Fibroblast of lung (primary cell): ENCODE measurements around the gene CD1C. TPM values are rescaled to one million over a fixed set of nuclear protein-coding genes. Genes with fewer than 3 reads are reported as not detected.

ENCODE experiments used
- DNase-seq, 2 donors: peaks; one replicate each; pipeline versions ENCODE4 v3.0.0 to v3.0.0-alpha.2; 2010; ENCODE audit warnings: low read depth in 2 of 2
- H2AFZ ChIP-seq: 2 replicates; pipeline ENCODE4 v1.5.1; 2012; ENCODE audit warnings: low read length, control low read depth, inconsistent platforms
- H3K27ac ChIP-seq: 2 replicates; pipeline ENCODE4 v1.5.1; 2011; ENCODE audit warnings: low read length, control low read depth; ENCODE audit not compliant: insufficient read depth
- H3K27me3 ChIP-seq: 2 replicates; pipeline ENCODE4 v1.5.1; 2011; ENCODE audit warnings: mild to moderate bottlenecking, low read length; ENCODE audit not compliant: control insufficient read depth, insufficient read depth
- H3K36me3 ChIP-seq: 2 replicates; pipeline ENCODE4 v1.5.1; 2011; ENCODE audit warnings: low read length; ENCODE audit not compliant: control insufficient read depth, insufficient read depth
- H3K4me1 ChIP-seq: 2 replicates; pipeline ENCODE4 v1.5.1; 2011; ENCODE audit warnings: low read length; ENCODE audit not compliant: control insufficient read depth, insufficient read depth; ENCODE audit errors: extremely low read depth
- H3K4me2 ChIP-seq: 2 replicates; pipeline ENCODE4 v1.5.1; 2011; ENCODE audit warnings: low read length, control low read depth; ENCODE audit not compliant: insufficient read depth; ENCODE audit errors: extremely low read depth
- H3K4me3 ChIP-seq, 4 experiments: fragments of 200-600 bp in 1 of 4; sonication (generic) in 1 of 4; replicated peaks in 1 of 4; 2 replicates each; pipeline ENCODE4 v1.5.1; 2011 to 2016; ENCODE audit warnings: low read length in 4 of 4, low read depth in 3 of 4, mild to moderate bottlenecking in 3 of 4, control low read depth in 2 of 4, inconsistent platforms in 1 of 4, mixed read lengths in 1 of 4; ENCODE audit not compliant: insufficient read depth in 1 of 4; ENCODE audit errors: control extremely low read depth in 1 of 4
- H3K79me2 ChIP-seq: 2 replicates; pipeline ENCODE4 v1.5.1; 2012; ENCODE audit warnings: mild to moderate bottlenecking, low read length, inconsistent platforms; ENCODE audit not compliant: control insufficient read depth, insufficient read depth
- H3K9ac ChIP-seq: 2 replicates; pipeline ENCODE4 v1.5.1; 2011; ENCODE audit warnings: mild to moderate bottlenecking, low read length, control low read depth; ENCODE audit not compliant: insufficient read depth
- H3K9me3 ChIP-seq: 2 replicates; pipeline ENCODE4 v1.5.1; 2012; ENCODE audit warnings: low read depth, low read length; ENCODE audit not compliant: control insufficient read depth, insufficient read depth
- H4K20me1 ChIP-seq: 2 replicates; pipeline ENCODE4 v1.5.1; 2011; ENCODE audit warnings: low read length; ENCODE audit not compliant: control insufficient read depth, insufficient read depth; ENCODE audit errors: extremely low read depth
- EZH2 ChIP-seq: IDR thresholded peaks from 2 replicates; pipeline ENCODE4 v1.5.1; 2012; ENCODE audit warnings: low read length, control low read depth, mild to moderate bottlenecking; ENCODE audit errors: missing control alignments
- polyA plus RNA-seq, 2 donors: library from polyadenylated mRNA; depleted of rRNA in 1 of 2; stranded (reverse) in 1 of 2; unstranded in 1 of 2; fragments of >200 nt; gene quantifications; 2 replicates each; pipeline ENCODE4 v1.2.1, GENCODE V29; 2011 to 2012; ENCODE audit warnings: missing spikeins in 1 of 2
- total RNA-seq: library from RNA; depleted of rRNA; stranded (reverse); fragments of >200 nt; gene quantifications from 2 replicates; pipeline ENCODE4 v1.2.1, GENCODE V29; 2014
- TF ChIP-seq, protein P1 (sequence below), 2 donors: IDR thresholded peaks in 1 of 2; conservative IDR thresholded peaks in 1 of 2; 1 replicate in 1 of 2; 2 replicates in 1 of 2; pipeline ENCODE4 v1.5.1; 2011 to 2012; ENCODE audit warnings: low read length in 2 of 2, control low read depth in 1 of 2, inconsistent platforms in 1 of 2, low read depth in 1 of 2, mild to moderate bottlenecking in 1 of 2

The CD1C gene
- total and polyA plus RNA-seq, 2 donors (not counting 1 experiment from before 2014, with no cell fraction given): not detected

DNA sequence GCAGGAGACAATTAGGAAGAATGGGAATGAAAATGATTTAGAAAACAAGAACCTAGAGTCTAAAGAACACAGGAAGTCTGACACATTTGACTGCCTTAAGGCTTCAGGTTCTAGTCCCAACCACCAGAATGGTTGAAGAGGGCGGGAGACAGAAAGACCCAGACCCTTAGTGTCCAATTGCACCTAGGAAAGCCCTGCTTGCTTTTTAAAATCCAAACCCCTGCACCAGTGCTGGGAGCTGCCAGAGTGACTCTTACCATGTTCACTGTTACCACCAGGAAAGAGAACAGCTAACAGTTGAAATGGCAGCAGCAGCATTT lies 41.3 kb downstream of the CD1C start:
- Histone ChIP-seq H3K27me3 (no peaks in the 10 kb centered on the region), H3K27ac (no peak overlapping the region), H4K20me1 (no peaks in the 10 kb centered on the region), H3K36me3 (no peaks in the 10 kb centered on the region), H3K9ac (no peak overlapping the region), H3K4me2 (no peak overlapping the region), H3K4me1 (no peaks in the 10 kb centered on the region), H2AFZ (no peak overlapping the region), H3K9me3 (no peaks in the 10 kb centered on the region), H3K79me2 (no peaks in the 10 kb centered on the region), H3K4me3 (no peak overlapping the region)
- TF ChIP-seq EZH2: no peak
- TF ChIP-seq, protein P1, sequence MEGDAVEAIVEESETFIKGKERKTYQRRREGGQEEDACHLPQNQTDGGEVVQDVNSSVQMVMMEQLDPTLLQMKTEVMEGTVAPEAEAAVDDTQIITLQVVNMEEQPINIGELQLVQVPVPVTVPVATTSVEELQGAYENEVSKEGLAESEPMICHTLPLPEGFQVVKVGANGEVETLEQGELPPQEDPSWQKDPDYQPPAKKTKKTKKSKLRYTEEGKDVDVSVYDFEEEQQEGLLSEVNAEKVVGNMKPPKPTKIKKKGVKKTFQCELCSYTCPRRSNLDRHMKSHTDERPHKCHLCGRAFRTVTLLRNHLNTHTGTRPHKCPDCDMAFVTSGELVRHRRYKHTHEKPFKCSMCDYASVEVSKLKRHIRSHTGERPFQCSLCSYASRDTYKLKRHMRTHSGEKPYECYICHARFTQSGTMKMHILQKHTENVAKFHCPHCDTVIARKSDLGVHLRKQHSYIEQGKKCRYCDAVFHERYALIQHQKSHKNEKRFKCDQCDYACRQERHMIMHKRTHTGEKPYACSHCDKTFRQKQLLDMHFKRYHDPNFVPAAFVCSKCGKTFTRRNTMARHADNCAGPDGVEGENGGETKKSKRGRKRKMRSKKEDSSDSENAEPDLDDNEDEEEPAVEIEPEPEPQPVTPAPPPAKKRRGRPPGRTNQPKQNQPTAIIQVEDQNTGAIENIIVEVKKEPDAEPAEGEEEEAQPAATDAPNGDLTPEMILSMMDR (conservative IDR thresholded peaks at IDR 0.05 in 1 of 2, IDR thresholded peaks at IDR 0.05 in 1 of 2; ENCODE audit: low read depth in 1 of 2, low read length in 2 of 2): no peak
- DNase-seq: no peak

DNA sequence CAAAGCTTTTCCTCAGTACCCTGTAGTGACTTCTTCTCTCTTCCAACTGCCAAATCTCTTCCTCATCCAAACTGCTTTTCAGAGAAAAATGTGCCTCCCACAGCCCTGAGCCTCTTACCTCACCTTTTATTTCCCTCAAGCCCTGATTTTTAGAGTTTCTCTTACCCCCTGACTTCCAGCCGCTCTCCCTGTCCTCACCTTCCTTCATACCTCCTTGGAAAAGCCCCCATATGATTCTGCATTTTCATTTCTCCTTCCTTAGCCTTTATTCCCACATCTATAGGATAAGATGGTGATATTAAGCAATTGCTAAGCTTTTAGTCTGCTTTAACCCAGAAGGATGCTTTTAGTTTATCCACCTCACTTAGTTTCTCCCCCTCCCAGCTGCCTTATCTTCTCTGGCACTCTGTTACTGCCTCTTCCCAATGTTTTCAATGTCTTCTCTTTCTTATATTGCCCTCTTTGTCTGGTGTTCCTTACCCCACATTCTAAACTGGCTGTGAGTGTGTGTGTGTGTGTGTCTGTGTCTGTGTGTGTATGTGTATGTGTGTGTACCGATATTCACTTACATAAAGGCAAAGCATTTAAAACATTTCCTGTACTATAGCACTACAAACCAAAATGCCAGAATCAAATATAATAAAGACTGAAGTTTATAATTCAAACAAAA lies 41.9 kb downstream of the CD1C start, which contains the start of gene CD1B:
TSS of gene CD1B (minus strand) at position 51 of the 670 bp plus-strand sequence. CDS start 108 bp downstream, outside the sequence.
- no peak for TF ChIP-seq EZH2
- TF ChIP-seq, protein P1 (conservative IDR thresholded peaks at IDR 0.05 in 1 of 2, IDR thresholded peaks at IDR 0.05 in 1 of 2; ENCODE audit: low read depth in 1 of 2, low read length in 2 of 2): no peak
- no peak within 1 kb of the TSS for H3K4me3 ChIP-seq
- H3K27ac ChIP-seq: no peak within 1 kb of the TSS
- no peaks in the 10 kb centered on the region for H4K20me1 ChIP-seq
- H3K4me2 ChIP-seq: no peak within 1 kb of the TSS
- H3K4me1 ChIP-seq: no peaks in the 10 kb centered on the region
- H3K36me3 ChIP-seq: no peaks in the 10 kb centered on the region
- no peaks in the 10 kb centered on the region for H3K27me3 ChIP-seq
- H3K9ac ChIP-seq: no peak within 1 kb of the TSS
- no peak within 1 kb of the TSS for H2AFZ ChIP-seq
- no peaks in the 10 kb centered on the region for H3K79me2 ChIP-seq
- DNase-seq: no peak
- no peaks in the 10 kb centered on the region for H3K9me3 ChIP-seq

DNA sequence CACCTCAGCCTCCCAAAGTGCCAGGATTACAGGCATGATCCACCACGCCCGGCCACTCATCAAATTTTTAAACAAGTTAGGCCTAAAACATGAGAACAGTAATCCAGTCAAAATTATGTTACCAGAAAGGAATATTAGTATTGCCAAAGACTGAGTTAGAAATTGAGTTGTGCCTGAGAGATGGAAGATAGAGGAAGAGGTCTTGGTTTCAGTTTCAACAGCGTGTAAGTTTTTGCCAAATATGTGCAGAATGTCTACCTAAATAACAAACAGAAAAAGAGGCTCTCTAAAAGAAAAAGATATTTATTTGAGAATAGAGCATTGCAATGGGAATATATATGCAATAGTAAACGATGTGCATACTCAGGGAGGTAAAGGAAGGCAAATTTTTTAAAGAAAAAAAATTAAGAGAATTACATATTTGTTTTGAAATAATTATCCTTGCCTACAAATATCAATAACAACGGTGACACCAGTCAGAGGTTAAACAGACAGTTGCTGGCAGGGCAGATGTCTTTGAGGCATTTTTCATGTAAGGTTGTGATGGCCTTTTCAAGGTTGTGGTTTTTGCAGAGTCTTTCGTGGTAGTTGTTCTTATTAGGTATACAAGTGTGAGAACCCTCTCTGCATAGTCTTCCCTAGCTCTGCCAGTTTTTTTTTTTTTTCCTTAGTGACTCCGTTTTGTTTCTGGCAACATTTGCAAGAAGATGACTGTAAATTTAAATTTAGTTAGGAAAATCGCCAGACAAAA lies 43.9 kb downstream of the CD1C start:
- no peaks in the 10 kb centered on the region for H3K36me3 ChIP-seq
- no peaks in the 10 kb centered on the region for H3K79me2 ChIP-seq
- no peak overlapping the region for H2AFZ ChIP-seq
- H3K9ac ChIP-seq: no peak overlapping the region
- no peaks in the 10 kb centered on the region for H3K27me3 ChIP-seq
- no peak for TF ChIP-seq EZH2
- TF ChIP-seq, protein P1 (conservative IDR thresholded peaks at IDR 0.05 in 1 of 2, IDR thresholded peaks at IDR 0.05 in 1 of 2; ENCODE audit: low read depth in 1 of 2, low read length in 2 of 2): no peak
- H3K4me2 ChIP-seq: no peak overlapping the region
- H3K9me3 ChIP-seq: no peaks in the 10 kb centered on the region
- H3K4me1 ChIP-seq: no peaks in the 10 kb centered on the region
- no peak overlapping the region for H3K27ac ChIP-seq
- H4K20me1 ChIP-seq: no peaks in the 10 kb centered on the region
- no peak for DNase-seq
- no peak overlapping the region for H3K4me3 ChIP-seq
